Gastrocnemius medialis (tissue), 4 donors: Measurements from ENCODE around the gene C16orf92.

ENCODE experiments used
- POLR2A ChIP-seq, 2 donors: fragments of 450-650 bp; IDR thresholded peaks; one replicate each; pipeline ENCODE4 v1.6.1; 2017; ENCODE audit warnings: antibody characterized with exemption in 2 of 2, mild to moderate bottlenecking in 2 of 2, moderate library complexity in 2 of 2
- TF ChIP-seq, protein P1 (sequence below), 5 experiments: fragments of 450-650 bp in 3 of 5; fragments of 200-600 bp in 2 of 5; sonication (generic) in 2 of 5; IDR thresholded peaks in 4 of 5; conservative IDR thresholded peaks in 1 of 5; 1 replicate in 4 of 5; 2 replicates in 1 of 5; pipeline ENCODE4 v1.5.1; 2016 to 2019; ENCODE audit warnings: antibody characterized with exemption in 5 of 5, mild to moderate bottlenecking in 3 of 5, moderate library complexity in 3 of 5

DNA sequence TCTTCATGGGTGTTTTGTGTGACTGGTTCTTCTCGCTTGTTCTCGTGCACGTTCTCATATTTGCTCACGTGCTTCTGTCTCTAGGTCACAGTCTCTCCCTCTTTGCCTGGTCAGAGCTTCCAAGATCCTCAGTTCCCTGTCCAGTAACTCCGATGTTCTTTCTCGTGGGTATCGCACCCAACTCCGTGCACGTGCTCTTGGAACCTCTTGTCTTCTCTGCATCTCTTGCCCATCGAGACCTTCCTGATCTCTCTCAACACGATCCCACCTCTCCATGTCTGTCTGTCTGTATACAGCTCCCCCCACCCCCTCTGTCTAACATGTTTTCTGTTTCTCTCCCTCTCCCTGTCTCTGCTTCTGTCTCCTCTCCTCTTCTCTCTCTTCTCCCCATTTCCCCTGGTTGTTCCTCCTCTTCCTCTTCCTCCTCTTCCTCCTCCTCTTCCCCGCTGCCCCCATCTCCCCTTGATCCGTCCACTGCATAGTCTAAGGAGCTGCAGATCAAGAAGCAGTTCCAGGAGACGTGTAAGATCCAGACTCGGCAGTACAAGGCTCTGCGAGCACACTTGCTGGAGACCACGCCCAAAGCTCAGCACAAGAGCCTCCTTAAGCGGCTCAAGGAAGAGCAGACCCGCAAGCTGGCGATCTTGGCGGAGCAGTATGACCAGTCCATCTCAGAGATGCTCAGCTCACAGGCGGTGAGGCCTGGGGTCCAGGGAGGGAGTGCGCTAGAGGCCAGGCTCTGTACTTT lies 33.7 kb upstream of the C16orf92 start:
- TF ChIP-seq, protein P1, sequence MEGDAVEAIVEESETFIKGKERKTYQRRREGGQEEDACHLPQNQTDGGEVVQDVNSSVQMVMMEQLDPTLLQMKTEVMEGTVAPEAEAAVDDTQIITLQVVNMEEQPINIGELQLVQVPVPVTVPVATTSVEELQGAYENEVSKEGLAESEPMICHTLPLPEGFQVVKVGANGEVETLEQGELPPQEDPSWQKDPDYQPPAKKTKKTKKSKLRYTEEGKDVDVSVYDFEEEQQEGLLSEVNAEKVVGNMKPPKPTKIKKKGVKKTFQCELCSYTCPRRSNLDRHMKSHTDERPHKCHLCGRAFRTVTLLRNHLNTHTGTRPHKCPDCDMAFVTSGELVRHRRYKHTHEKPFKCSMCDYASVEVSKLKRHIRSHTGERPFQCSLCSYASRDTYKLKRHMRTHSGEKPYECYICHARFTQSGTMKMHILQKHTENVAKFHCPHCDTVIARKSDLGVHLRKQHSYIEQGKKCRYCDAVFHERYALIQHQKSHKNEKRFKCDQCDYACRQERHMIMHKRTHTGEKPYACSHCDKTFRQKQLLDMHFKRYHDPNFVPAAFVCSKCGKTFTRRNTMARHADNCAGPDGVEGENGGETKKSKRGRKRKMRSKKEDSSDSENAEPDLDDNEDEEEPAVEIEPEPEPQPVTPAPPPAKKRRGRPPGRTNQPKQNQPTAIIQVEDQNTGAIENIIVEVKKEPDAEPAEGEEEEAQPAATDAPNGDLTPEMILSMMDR (IDR thresholded peaks at IDR 0.05 in 4 of 5, conservative IDR thresholded peaks at IDR 0.05 in 1 of 5): no peak
- TF ChIP-seq POLR2A (IDR thresholded peaks at IDR 0.05): no peak
